ENCODE results near the gene MGAT5B. TPM values are rescaled to one million over a fixed set of nuclear protein-coding genes. Genes with fewer than 3 reads are reported as not detected.
A peak's percentile ranks its signal among the peaks of the same experiment; 100 is the strongest.
"Not testable (repeated sequence)": the region's sequence is repeated elsewhere in the genome, so short reads cannot be mapped to it uniquely, and the experiment has no call there.

Gene MGAT5B, protein sequence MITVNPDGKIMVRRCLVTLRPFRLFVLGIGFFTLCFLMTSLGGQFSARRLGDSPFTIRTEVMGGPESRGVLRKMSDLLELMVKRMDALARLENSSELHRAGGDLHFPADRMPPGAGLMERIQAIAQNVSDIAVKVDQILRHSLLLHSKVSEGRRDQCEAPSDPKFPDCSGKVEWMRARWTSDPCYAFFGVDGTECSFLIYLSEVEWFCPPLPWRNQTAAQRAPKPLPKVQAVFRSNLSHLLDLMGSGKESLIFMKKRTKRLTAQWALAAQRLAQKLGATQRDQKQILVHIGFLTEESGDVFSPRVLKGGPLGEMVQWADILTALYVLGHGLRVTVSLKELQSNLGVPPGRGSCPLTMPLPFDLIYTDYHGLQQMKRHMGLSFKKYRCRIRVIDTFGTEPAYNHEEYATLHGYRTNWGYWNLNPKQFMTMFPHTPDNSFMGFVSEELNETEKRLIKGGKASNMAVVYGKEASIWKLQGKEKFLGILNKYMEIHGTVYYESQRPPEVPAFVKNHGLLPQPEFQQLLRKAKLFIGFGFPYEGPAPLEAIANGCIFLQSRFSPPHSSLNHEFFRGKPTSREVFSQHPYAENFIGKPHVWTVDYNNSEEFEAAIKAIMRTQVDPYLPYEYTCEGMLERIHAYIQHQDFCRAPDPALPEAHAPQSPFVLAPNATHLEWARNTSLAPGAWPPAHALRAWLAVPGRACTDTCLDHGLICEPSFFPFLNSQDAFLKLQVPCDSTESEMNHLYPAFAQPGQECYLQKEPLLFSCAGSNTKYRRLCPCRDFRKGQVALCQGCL
- total RNA-seq (2014; rRNA removed; shearing (Covaris generic)), result 5.3 and 6.8 TPM in 2 replicates

GRCh38 chr17:76868176-76868668 lies at the start of gene MGAT5B:
Gene MGAT5B, plus strand, starts transcription at chr17:76868404. Its CDS starts 626 bp downstream, at chr17:76869030.
- DNase-seq (ENCODE audit: low spot score), result peak; percentile 69

DNA sequence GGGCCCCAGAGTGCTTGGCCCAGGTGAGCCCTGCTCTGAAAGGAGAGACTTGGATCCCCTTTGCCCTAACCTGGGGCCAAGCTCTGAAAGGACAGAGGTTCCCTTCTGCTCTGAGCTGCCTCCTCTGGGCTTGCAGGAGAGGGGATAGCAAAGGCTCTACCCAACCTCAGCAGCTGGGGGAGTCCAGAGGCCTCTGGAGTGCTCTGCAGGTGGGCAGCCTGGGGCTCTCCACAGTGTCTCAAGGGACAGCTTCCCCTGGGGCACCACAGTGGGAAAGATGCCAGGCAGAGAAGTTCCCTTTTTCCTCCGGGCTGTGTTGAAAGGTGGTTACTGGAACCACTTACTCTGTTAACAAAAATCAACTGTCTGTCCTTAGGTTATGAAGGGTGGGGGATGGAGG lies 48.2 kb upstream of the MGAT5B start:
- DNase-seq (ENCODE audit: low spot score), result no peak

DNA sequence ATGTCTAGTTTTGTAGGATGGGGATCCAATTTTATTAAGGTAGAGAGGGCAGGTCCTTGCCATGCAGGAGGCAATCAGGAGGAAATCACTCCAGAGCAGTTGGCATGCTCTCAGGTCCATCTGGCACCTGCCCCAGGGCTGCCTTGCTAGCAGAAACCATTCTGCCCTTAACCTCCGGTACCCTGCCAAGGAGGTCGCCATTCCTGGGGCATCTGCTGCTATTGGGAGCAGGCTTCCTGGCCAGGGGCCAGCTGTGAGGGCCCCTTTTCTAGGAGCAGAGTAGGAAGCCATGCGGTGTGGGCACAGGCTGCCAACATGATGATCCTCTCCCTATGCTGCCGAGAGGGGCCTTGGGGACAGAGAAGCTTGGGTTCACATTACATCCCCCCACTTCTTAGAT lies 47.6 kb upstream of the MGAT5B start:
- no peak for DNase-seq (ENCODE audit: low spot score)

DNA sequence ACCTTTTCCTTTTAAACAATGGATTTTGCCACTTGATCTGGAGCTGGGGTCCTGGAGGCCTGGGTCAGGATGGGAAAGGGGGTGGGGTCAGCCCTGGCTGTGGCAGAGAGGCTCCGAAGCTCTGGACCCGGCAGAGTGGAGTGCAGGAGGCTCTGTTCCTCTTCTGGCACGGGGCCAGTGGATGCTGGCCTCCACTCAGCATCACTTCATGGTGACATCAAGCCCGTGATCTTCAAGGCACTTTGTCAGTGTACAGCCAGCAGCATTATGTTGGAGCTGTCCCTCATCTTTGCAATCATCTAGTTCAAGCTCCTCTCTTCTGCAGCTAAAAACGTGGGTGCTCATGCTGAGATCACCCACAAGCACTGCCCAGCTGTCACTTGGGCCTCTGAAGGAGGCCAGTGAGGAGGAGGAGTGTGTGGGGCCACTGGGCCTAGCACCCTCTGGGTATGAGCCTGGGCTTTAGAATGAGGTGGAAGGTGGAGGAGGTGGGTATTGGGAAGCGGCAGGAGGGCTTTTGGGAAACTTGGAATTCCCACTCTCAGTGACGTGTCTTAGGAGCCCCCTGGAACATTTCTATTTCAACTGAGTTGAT lies 45.9 kb upstream of the MGAT5B start:
- no peak for DNase-seq (ENCODE audit: low spot score)

- DNase-seq (ENCODE audit: low spot score), result no peak
Observed at GRCh38 chr17:76824093-76824492, 44.1 kb upstream of the MGAT5B start.

DNA sequence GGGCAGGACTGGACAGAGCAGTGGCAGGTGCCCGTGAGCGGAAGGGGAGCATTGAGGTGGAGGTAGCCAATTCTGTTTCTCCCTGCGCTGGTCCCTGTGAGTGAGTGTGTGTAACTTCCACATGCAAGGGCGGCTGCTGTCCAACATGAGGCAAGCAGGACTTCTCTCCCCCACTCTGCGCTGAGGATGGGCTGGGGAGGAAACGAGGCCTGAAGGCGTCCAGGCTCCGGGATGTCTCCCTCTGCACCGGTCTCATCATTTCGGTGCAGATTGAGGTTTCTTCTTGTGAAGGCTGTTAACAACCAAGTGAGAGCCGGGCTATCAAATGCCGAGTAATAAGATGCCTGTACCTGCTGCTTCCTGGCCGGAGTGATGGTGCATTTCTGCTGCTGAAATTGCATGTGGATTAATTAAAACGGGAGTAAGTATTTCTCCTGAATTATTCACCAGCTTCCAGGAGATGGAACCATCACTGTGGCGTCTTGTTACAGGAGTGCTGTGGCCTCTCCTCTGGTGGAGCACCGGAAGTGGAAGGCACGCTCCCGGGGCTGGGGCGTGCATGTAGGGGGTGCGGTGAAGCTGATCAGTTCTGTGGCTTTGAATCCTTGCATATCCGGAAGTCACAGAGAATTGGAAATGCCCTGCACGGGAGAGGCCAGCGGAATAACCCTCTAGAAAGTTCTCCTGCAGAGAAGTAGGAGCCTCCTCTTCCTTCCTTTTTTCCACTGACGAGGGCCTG lies 41.7 kb upstream of the MGAT5B start:
- no peak for DNase-seq (ENCODE audit: low spot score)

GRCh38 chr17:76827736-76828135 lies 40.5 kb upstream of the MGAT5B start:
- DNase-seq (ENCODE audit: low spot score), result no peak

DNA sequence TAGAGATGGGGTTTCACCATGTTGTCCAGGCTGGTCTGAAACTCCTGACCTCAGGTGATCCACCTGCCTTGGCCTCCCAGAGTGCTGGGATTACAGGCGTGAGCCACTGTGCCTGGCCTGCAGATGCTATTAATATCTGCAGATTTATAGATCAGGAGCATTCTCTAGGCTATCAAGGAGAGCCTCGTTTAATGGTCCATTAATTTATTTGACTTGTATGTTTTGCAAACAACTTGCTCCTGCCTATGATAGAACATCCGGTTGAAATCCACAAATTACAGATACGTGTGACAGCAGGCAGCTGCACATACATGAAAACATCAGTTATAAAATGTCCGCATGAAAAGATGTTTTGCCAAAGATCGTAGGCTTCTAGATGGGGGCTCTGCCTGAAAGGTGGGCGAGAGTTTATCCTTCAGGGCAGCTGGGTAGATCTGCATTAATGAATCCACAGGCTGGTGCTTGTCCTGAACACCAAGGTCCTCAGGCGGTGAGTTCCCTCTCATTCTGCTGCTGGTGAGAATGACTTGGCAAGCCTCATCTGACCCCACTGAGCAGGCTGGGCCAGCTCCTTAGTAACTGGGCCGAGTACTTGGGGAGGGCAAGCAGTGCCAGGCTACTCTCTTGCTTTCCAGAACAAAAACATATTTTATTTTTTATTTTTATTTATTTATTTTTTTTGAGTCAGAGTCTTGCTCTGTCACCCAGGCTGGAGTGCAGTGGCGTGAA lies 37.1 kb upstream of the MGAT5B start:
- no peak for DNase-seq (ENCODE audit: low spot score)

DNA sequence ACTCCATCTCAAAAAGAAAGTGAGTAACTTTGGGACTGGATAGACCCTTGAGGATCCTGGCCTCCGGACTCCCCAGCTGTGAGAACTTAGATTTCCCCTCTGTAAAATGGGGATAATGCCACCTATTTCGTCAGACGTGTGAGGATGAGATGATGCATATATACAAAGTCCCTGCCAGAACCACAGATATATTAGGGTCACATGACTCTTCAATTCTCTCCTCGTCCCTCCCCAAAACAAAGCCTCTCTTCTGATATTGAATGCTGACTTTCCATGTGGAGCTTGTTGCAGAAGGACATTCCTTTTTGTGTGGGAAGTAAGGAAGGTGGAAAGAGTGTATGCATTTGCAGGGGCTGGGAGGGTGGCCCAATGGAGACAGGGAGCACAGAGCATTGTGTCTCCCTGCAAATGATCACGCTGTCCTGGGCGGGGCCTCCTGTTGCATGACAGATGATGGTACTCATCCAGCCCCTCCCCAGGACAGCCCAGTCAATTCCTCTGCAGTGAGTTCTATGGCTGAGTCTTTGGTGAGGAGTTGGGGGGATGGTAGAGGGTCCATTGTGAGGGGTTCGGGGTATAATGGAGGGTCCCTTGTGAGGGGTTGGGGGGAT lies 35.1 kb upstream of the MGAT5B start:
- no peak for DNase-seq (ENCODE audit: low spot score)

DNA sequence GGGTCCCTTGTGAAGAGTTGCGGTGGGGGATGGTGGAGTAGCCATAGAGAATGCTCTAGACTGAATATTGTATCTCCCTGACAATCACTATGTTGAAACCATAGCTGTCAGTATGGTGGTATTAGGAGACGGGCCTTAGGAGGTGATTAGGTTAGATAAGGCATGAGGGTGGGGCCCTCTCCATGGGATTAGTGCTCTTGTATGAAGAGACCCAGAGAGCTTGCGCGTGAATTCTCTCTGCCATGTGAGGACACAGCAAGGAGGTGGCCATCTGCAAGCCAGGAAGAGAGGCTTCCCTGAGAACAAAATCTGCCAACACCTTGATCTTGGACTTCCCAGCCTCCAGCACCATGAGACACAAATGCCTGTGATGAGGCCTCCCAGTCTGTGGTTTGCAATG lies 34.5 kb upstream of the MGAT5B start:
- DNase-seq (ENCODE audit: low spot score), result no peak

DNA sequence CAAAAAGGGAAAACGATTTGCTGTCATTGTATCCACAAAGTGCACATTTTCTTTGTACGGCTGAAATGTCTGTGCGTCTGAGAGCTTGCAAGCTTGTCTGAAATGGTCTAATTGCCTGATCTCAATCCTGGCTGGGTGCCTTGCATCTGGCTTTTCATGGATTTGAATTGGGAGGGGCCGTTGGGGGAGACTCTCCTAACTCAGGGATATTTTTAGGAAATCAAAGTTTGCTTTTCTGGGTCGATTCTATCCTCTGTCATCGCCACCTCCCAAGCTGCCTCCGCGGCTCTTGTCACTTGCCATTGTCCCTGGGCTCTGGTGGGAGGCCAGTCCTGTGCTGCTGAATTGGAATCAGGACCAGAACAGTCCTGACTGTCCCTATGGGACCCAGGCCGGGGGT lies 33.3 kb upstream of the MGAT5B start:
- no peak for DNase-seq (ENCODE audit: low spot score)

GRCh38 chr17:76840443-76840767 lies 27.8 kb upstream of the MGAT5B start:
- no peak for DNase-seq (ENCODE audit: low spot score)

- DNase-seq (ENCODE audit: low spot score), result no peak
Observed at GRCh38 chr17:76840884-76841775, 27.1 kb upstream of the MGAT5B start.

GRCh38 chr17:76841776-76842405 lies 26.3 kb upstream of the MGAT5B start:
- DNase-seq (ENCODE audit: low spot score), result no peak

DNA sequence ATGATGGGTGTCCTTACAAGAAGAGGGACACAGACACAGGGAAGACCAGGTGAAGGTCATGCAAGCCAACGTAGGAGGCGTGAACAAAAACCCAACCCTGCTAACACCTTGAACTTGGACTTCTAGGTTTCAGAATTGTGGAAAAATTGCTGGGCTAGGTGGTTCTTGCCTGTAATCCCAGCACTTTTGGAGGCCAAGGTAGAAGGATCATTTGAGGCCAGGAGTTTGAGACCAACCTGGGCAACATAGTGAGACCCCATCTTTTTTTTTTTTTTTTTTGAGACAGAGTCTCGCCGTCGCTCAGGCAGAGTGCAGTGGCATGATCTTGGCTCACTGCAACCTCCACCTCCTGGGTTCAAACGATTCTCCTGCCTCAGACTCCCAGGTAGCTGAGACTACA lies 25.1 kb upstream of the MGAT5B start:
- not testable (repeated sequence) for DNase-seq (ENCODE audit: low spot score)

- no peak for DNase-seq (ENCODE audit: low spot score)
Observed at GRCh38 chr17:76843703-76844484, 24.3 kb upstream of the MGAT5B start.

DNA sequence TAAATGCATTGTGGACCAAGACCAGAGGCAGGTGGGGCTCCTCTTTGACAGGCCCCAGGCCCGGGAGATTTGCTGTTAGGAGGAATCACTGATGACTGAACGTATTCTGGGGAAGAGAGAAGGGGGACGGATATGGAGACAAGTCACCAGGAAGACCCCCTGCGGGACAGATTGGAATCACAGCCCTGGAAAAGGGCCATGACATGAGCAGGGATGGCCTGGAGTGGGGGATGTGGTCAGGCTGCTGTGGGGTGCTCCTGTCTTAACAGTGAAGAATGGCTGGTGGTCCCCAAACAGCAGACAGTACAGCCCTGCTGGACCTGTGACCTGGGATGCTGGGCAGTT lies 23.7 kb upstream of the MGAT5B start:
- DNase-seq (ENCODE audit: low spot score), result no peak

GRCh38 chr17:76844846-76845245 lies 23.4 kb upstream of the MGAT5B start:
- no peak for DNase-seq (ENCODE audit: low spot score)

Data from H4 (cell line).